ENCODE results near the gene MYMX.

DNA sequence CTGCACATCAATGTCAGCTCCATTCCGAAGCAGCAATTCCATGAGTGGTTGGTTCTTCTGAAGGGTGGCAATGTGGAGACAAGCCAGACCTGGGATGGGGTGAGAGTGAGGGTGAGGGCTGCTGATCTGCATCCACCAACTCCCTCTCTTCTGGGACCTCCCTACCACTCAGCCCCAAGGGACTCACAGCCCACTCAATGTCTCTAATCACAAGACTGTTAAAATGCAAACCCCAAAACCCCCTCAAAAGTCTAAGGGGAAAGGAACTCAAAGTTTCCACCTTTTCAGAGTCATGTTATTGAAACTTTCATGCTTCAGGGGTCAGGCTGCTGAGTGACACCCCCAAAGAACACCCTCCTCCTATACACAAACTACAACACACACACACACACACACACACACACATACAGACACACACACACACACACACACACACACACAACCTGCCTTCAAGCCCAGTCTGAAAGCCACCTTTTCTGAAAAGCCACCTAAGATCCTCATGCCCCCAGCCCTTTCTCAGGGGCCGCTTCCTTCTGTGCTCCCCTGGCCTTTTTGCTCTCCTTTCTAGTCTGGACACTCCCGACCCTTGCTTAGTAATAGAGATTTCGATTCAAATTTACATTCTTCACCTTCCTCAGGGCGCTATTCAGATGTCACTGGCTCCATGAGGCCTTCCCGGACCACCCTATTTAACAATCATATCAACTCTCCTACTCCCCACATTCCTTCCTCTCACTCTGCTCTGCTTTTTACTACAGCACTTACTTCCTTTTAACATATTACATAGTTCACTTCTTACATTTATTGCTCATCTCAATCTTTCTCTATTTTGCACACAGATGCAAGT is 43.9 kb downstream of the MYMX start:
- TF ChIP-seq POLR2A (IDR thresholded peaks at IDR 0.05; ENCODE audit: low read depth, low read length) (peak; percentile 6; the same call in 1 of the 2 replicates), POLR2AphosphoS5 (IDR thresholded peaks at IDR 0.05; ENCODE audit: low read depth, low read length) (peak; percentile 46; the same call in 1 of the 2 replicates)

Data from GM12892 (cell line).